Memory B cell (primary cell): ENCODE data around the gene POLR3K.

Source experiments
- ATAC-seq: fragments of 150-1000 bp; cut with Tn5 transposase; 2 replicates; pipeline ENCODE4 v1.10.0; 2021; ENCODE audit warnings: low read depth, mild to moderate bottlenecking, moderate library complexity
- DNase-seq, 2 donors: peaks; one replicate each; pipeline ENCODE4 v3.0.0; 2022; ENCODE audit warnings: low spot score in 2 of 2
- H3K27ac Mint-ChIP-seq: one replicate; pipeline ENCODE4 v1.8.0; 2022; ENCODE audit warnings: mild to moderate bottlenecking, moderate library complexity, mixed read lengths
- H3K27me3 Mint-ChIP-seq: one replicate; pipeline ENCODE4 v1.8.0; 2022; ENCODE audit warnings: mixed read lengths
- H3K36me3 Mint-ChIP-seq: one replicate; pipeline ENCODE4 v1.8.0; 2022; ENCODE audit warnings: mild to moderate bottlenecking, mixed read lengths
- H3K4me1 Mint-ChIP-seq: one replicate; pipeline ENCODE4 v1.8.0; 2022; ENCODE audit warnings: mixed read lengths
- H3K4me3 Mint-ChIP-seq: one replicate; pipeline ENCODE4 v1.8.0; 2022; ENCODE audit warnings: mild to moderate bottlenecking, moderate library complexity, mixed read lengths
- H3K9me3 Mint-ChIP-seq: one replicate; pipeline ENCODE4 v1.8.0; 2022; ENCODE audit warnings: mixed read lengths

POLR3K gene

GRCh38 chr16:85865-86264 is 32.5 kb upstream of the POLR3K start:
- Mint-ChIP-seq H3K27me3 (no peaks in the 10 kb centered on the region), H3K36me3 (peaks cover 17% of the 10 kb centered on the region), H3K9me3 (no peaks in the 10 kb centered on the region), H3K4me3 (no peak overlapping the region), H3K4me1 (peaks cover 16% of the 10 kb centered on the region), H3K27ac (peak overlapping the region; percentile 77)
- DNase-seq (no peak), ATAC-seq (no peak)

DNA sequence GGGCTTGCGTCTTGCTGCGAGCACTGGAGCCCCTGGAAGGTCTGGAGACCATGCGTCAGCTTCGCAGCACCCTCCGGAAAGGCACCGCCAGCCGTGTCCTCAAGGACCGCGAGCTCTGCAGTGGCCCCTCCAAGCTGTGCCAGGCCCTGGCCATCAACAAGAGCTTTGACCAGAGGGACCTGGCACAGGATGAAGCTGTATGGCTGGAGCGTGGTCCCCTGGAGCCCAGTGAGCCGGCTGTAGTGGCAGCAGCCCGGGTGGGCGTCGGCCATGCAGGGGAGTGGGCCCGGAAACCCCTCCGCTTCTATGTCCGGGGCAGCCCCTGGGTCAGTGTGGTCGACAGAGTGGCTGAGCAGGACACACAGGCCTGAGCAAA is 32.0 kb upstream of the POLR3K start:
- Mint-ChIP-seq H3K27ac (peak overlapping the region; percentile 83), H3K4me3 (no peak overlapping the region), H3K36me3 (peaks cover 17% of the 10 kb centered on the region), H3K4me1 (peaks cover 17% of the 10 kb centered on the region), H3K27me3 (no peaks in the 10 kb centered on the region), H3K9me3 (no peaks in the 10 kb centered on the region)
- DNase-seq (no peak), ATAC-seq (no peak)

- H3K27me3 Mint-ChIP-seq = no peaks in the 10 kb centered on the region
- DNase-seq (peak; percentile 51 to 55), ATAC-seq (peak; percentile 95)
- H3K27ac Mint-ChIP-seq = peak overlapping the region; percentile 83
- peaks cover 18% of the 10 kb centered on the region for H3K4me1 Mint-ChIP-seq
- no peaks in the 10 kb centered on the region for H3K9me3 Mint-ChIP-seq
- H3K4me3 Mint-ChIP-seq = peak overlapping the region; percentile 32
- peaks cover 17% of the 10 kb centered on the region for H3K36me3 Mint-ChIP-seq
Measured at GRCh38 chr16:84718-85406, 31.5 kb upstream of the POLR3K start.

DNA sequence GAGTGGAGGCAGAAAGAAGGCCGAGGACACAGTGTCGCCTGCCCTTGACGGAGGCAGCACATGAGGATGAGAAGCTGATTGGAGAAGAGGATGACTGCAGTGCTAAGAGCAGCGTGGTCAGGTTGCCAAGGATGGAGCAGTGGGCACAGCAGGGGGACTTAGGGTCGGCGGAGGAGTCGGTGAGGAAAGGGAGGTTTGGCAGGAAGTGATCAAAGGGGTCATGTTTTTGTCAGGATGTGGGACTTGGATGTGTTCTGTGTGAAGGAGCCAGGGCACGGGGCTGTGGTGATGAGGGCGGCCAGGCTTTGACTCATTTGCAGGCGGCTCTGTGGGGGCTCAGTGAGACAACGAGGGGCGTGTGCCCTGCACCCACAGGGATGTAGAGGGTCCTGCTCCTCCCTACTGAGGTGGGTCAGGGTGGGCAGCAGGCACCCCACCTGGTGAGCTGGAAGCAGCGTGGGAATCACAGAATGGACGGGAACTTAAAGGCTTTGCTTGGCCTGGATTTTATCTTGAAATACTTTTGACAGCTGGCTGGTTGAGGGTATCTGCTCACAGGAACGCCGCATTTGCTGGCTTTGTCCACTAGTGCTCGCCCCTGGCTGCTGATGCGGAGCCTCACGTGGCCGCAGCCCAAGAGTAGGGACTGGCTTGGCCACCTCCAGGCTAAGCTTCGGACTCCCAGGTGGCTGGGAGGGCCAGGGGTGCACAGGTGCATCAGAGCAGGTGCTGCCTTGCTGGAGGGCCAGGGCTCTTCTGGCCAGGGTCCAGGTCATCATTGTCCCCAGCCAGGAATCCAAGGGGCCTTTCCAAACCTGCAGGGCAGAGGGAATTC is 30.6 kb upstream of the POLR3K start:
- peak overlapping the region; percentile 83 for H3K27ac Mint-ChIP-seq
- H3K27me3 Mint-ChIP-seq = no peaks in the 10 kb centered on the region
- DNase-seq (no peak), ATAC-seq (no peak)
- peaks cover 17% of the 10 kb centered on the region for H3K36me3 Mint-ChIP-seq
- H3K4me3 Mint-ChIP-seq = peak overlapping the region; percentile 31
- peaks cover 23% of the 10 kb centered on the region for H3K4me1 Mint-ChIP-seq
- no peaks in the 10 kb centered on the region for H3K9me3 Mint-ChIP-seq

- ATAC-seq (no peak), DNase-seq (no peak)
- Mint-ChIP-seq H3K27ac (peak overlapping the region; percentile 83), H3K36me3 (peaks cover 17% of the 10 kb centered on the region), H3K27me3 (no peaks in the 10 kb centered on the region), H3K4me1 (peaks cover 28% of the 10 kb centered on the region), H3K4me3 (no peak overlapping the region), H3K9me3 (no peaks in the 10 kb centered on the region)
Measured at GRCh38 chr16:83060-83603, 29.7 kb upstream of the POLR3K start.

- no peaks in the 10 kb centered on the region for H3K9me3 Mint-ChIP-seq
- ATAC-seq (no peak), DNase-seq (no peak)
- H3K4me3 Mint-ChIP-seq = peak overlapping the region; percentile 89
- no peak overlapping the region for H3K27ac Mint-ChIP-seq
- peaks cover 29% of the 10 kb centered on the region for H3K4me1 Mint-ChIP-seq
- peaks cover 11% of the 10 kb centered on the region for H3K36me3 Mint-ChIP-seq
- peaks cover 1% of the 10 kb centered on the region for H3K27me3 Mint-ChIP-seq
Measured at GRCh38 chr16:79151-80054, 26.0 kb upstream of the POLR3K start.

GRCh38 chr16:78444-79150 is 25.2 kb upstream of the POLR3K start:
- Mint-ChIP-seq H3K4me1 (peaks cover 24% of the 10 kb centered on the region), H3K27ac (peak overlapping the region; percentile 87), H3K4me3 (peak overlapping the region; percentile 89), H3K36me3 (peaks cover 8% of the 10 kb centered on the region), H3K9me3 (no peaks in the 10 kb centered on the region), H3K27me3 (peaks cover 4% of the 10 kb centered on the region)
- peak; percentile 21 for ATAC-seq
- DNase-seq = no peak

GRCh38 chr16:77807-78443 is 24.5 kb upstream of the POLR3K start, which contains the start of gene MPG:
Gene MPG (plus strand): TSS chr16:78225. CDS start chr16:78310, 85 bp downstream.
- peaks cover 25% of the 10 kb centered on the region for H3K4me1 Mint-ChIP-seq
- DNase-seq (peak; percentile 77 to 80), ATAC-seq (peak; percentile 86)
- peaks cover 4% of the 10 kb centered on the region for H3K36me3 Mint-ChIP-seq
- no peaks in the 10 kb centered on the region for H3K9me3 Mint-ChIP-seq
- peaks cover 6% of the 10 kb centered on the region for H3K27me3 Mint-ChIP-seq
- peak within 1 kb of the TSS; percentile 89 for H3K4me3 Mint-ChIP-seq
- H3K27ac Mint-ChIP-seq = peak within 1 kb of the TSS; percentile 87

DNA sequence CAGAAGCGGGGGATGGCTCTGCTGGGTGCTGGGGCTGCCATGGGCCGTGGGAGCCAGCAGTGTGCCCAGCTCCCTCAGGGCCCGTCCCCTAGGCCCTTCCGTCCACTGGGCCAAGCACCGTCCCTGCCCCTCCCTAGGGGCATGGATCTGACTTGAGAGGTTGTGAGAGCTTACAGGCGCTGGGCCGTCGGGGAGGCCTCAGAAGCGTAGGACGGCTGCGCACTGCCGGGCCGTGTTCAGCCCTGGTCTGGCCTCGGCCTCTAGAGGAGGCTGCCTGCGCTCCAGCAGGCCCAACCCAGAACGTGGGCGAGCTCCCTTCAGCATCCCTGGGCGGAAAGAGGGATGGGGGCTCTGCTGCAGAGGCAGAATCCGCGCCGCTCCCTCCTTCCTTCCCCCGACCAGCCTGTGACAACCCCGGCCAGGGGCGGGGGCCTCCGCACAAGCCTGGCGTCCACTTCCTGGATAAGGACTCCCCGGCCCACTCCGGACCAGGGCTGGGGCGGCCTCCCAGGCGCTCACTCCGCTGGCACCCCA is 23.9 kb upstream of the POLR3K start:
- peaks cover 7% of the 10 kb centered on the region for H3K27me3 Mint-ChIP-seq
- H3K4me1 Mint-ChIP-seq = peaks cover 27% of the 10 kb centered on the region
- peak; percentile 19 to 44 for DNase-seq
- ATAC-seq = peak; percentile 35
- peaks cover 2% of the 10 kb centered on the region for H3K36me3 Mint-ChIP-seq
- peak overlapping the region; percentile 79 for H3K4me3 Mint-ChIP-seq
- no peak overlapping the region for H3K27ac Mint-ChIP-seq
- H3K9me3 Mint-ChIP-seq = no peaks in the 10 kb centered on the region

GRCh38 chr16:76535-77272 is 23.3 kb upstream of the POLR3K start:
- DNase-seq (no peak), ATAC-seq (no peak)
- H3K36me3 Mint-ChIP-seq = peaks cover 2% of the 10 kb centered on the region
- H3K27ac Mint-ChIP-seq = peak overlapping the region; percentile 38
- H3K27me3 Mint-ChIP-seq = peaks cover 7% of the 10 kb centered on the region
- H3K4me1 Mint-ChIP-seq = peaks cover 27% of the 10 kb centered on the region
- H3K9me3 Mint-ChIP-seq = no peaks in the 10 kb centered on the region
- peak overlapping the region; percentile 79 for H3K4me3 Mint-ChIP-seq

GRCh38 chr16:75580-76501 is 22.4 kb upstream of the POLR3K start:
- Mint-ChIP-seq H3K27me3 (peaks cover 7% of the 10 kb centered on the region), H3K27ac (no peak overlapping the region), H3K4me1 (peaks cover 24% of the 10 kb centered on the region), H3K4me3 (no peak overlapping the region), H3K9me3 (no peaks in the 10 kb centered on the region), H3K36me3 (no peaks in the 10 kb centered on the region)
- DNase-seq (no peak), ATAC-seq (no peak)
